Midbrain (tissue), 1 donor: Measurements from ENCODE around the gene ZKSCAN3.
"Not testable (repeated sequence)": the region's sequence is repeated elsewhere in the genome, so short reads cannot be mapped to it uniquely, and the experiment has no call there.

Experiments used
- DNase-seq: peaks from one replicate; lab custom pipeline; 2025; lab: John Stamatoyannopoulos, UW

Gene ZKSCAN3

DNA sequence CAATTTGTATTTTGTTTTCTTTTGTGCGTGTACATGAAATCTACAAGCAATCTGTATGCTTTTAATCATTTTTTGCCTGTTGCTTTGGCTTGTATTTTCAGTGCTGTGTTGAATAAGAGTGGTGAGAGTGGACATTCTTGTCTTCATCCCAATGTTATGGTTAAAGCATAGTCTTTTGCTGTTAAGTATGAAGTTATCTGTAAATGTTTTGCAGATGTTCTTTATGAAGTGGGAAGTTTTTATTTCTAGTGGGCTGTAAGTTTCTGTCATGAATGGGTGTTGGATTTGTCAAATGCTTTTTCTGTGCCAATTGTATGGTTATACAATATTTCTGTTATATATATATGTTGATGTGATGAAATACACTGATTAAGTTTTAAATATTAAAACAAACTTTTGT, 24.2 kb downstream of the ZKSCAN3 start:
- DNase-seq: no peak

GRCh38 chr6:28377879-28378278, 28.1 kb downstream of the ZKSCAN3 start:
- no peak for DNase-seq

GRCh38 chr6:28378644-28379043, 28.9 kb downstream of the ZKSCAN3 start:
- no peak for DNase-seq

DNA sequence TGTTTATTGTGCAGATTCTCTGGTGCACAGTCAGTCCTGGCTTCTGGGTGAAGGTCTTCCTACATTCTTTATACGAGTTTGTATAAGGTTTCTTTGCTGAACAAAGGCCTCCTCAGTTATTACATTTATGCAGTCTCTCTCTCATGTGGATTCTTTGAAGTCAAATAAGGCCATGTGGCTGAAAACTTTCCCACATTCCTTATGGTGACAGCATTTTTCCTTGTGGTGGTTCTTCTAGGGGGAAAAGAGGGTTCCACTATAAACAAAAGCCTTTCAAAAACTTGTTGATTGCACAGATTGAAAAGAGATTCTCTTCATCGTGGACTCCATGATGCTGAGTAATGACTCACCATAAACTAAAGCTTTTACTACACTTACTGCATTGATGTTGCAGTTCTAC, 30.6 kb downstream of the ZKSCAN3 start:
- DNase-seq: no peak

- DNase-seq: peak; percentile 57
Measured at GRCh38 chr6:28383235-28384142, 33.7 kb downstream of the ZKSCAN3 start.

GRCh38 chr6:28384143-28384533, 34.4 kb downstream of the ZKSCAN3 start:
- DNase-seq: no peak

DNA sequence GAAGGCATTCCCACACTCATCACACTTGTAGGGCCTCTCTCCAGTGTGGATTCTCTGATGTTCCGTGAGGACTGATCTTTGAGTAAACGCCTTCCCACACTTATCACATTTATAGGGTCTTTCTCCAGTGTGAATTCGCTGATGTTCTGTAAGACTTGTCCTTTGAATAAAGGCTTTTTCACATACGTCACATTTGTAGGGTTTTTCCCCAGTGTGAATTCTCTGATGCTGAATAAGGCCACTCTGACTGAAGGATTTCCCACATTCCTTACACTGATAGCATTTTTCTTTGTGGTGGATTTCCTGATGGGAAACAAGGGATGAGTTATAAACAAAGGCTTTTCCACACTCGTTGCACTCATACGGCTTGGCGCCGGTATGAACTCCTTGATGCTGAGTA, 40.9 kb downstream of the ZKSCAN3 start:
- DNase-seq: no peak

GRCh38 chr6:28393912-28394662, 44.3 kb downstream of the ZKSCAN3 start:
- DNase-seq: no peak

DNA sequence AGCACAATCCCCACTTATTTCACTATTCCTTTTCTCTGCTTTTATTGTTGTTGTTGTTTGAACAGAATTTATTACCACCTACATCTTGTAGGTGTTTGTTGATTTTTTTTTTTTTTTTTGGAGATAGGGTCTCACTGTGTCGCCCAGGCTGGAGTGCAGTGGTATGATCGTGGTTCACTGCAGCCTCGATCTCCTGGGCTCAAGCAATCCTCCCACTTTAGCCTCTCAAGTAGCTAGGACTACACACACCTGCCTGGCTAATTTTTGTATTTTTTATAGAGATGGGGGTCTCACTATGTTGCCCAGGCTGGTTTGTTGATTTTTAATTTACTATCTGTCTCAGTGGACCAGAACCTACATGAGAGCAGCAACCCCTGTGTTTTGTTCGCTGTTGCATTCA, 46.2 kb downstream of the ZKSCAN3 start:
- DNase-seq: no peak

GRCh38 chr6:28399350-28400121, 49.8 kb downstream of the ZKSCAN3 start, which contains the start of gene ZSCAN12:
Gene ZSCAN12, minus strand, starts transcription at chr6:28399747. Its CDS starts 1,342 bp downstream, at chr6:28398405.
- DNase-seq: peak; percentile 86

- no peak for DNase-seq
Measured at GRCh38 chr6:28400122-28400451, 50.3 kb downstream of the ZKSCAN3 start.

- DNase-seq: no peak
Measured at GRCh38 chr6:28401172-28401571, 51.4 kb downstream of the ZKSCAN3 start.

DNA sequence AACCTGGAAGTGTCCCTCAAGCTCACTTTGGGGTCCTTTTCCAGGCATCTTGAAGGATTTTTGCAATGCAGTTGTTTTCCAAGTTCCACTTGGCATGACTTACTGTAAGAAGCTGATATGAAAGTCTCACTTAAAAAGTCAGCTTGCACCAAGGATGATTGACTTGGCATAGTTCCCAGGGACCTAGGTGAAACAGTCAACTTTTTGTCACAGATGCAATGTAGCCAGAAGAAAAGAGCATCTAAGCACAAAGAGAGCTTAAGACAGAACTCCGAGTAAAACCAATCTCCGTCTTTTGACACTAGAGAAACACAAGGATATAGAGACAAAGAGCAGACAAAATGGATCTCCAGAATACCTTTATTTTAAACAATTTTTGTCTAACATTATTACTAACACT, 52.5 kb downstream of the ZKSCAN3 start:
- no peak for DNase-seq

DNA sequence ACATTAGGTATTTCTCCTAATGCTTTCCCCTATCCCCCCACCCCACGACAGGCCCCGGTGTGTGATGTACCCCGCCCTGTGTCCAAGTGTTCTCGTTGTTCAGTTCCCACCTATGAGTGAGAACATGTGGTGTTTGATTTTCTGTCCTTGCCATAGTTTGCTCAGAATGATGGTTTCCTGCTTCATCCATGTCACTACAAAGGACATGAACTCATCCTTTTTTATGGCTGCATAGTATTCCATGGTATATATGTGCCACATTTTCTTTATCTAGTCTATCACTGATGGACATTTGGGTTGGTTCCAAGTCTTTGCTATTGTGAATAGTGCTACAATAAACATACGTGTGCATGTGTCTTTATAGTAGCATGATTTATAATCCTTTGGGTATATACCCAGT, 54.2 kb downstream of the ZKSCAN3 start:
- DNase-seq: not testable (repeated sequence)

DNA sequence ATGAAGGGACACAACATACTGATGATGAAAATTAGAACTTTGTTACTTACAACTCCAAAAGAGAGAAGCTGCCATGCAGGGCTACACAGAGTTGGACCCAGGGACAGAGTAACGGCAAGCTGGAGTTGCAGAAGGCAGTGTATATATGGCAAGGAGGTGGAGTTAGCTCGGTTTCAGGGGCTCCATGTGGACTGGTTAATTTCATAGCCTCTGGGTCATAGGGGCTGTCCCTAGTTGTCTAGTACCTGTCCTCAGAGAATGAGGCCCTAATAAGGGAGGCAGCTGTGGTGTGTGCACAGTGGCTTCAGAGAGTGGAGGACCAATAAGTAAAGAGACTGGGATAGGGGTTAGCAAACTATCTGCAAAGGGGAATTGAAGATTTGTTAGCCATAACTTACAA, 57.7 kb downstream of the ZKSCAN3 start:
- DNase-seq: no peak

DNA sequence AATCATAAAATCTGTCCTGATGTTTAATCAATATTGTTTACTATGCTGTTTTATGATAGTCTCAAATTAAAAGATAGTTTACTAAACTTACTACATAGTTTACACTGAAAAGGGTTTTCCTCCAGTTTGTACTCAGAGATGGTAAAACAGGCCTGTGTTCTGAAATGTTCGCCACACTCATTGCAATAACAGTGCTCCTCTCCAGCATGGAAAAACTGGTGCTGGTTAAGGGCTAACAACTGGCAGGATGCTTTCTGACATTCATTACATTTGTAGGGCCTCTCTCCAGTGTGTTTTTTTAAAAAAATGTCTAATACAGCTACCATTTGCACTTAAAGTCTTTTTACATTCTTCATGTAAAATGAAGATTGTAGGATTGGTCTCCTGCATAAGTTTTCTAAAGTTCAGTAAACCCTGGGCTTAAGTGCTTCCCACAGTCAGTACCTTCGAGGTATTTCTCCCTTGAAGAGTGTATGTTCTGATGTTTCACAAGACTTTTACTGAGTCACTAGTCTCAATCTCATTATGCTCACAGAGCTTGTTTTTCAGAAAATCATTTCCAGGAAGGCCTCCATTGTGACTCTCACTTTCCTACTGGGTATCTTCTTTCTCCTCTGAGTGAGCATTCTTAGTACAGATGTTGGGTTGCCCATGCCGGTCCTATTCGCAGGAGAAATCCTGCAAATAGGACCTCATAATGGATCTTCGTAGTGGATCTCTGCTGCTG, 58.5 kb downstream of the ZKSCAN3 start:
- DNase-seq: no peak

DNA sequence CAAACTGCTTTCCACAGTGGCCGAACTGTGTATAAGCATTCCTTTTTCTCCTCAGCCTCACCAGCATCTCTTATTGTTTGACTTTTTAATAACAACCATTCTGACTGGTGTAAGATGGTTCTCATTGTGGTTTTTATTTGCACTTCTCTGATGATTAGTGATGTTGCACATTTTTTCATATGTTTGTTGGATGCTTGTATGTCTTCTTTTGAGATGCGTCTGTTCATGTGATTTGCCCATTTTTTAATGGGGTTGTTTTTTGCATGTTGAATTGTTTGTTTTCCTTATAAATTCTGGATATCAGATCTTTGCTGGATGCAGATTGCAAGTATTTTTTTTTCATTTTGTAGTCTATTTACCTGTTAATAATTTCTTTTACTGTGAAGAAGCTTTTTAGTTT, 61.0 kb downstream of the ZKSCAN3 start:
- DNase-seq: no peak

DNA sequence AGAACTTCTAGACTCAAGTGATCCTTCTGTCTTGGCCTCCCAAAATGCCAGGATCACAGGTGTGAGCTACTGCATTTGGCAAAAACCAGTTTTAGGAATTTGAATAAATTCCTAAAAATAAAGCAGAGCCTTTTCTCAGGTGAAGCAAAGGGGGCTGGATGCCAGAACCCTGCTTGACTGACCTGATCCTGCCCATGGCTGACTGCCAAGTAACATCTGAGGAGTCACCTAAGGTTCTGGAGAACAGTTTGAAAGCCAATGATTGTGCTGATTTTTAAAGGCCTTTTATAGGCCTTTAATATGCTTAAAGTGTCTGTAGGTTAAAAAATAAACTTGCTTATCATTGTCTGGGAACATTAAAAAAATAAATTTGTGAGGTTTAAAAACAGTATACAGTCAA, 63.9 kb downstream of the ZKSCAN3 start:
- DNase-seq: no peak
